WTC11 (cell line): ENCODE data around the gene EEF1AKMT3.

ENCODE experiments used
- CREB1 ChIP-seq: sonication (generic); formaldehyde crosslinking; IDR thresholded peaks from 2 replicates; pipeline ENCODE4 v1.8.0; 2023; ENCODE audit warnings: mild to moderate bottlenecking, missing genetic modification reagents
- NR2C2 ChIP-seq: sonication (generic); formaldehyde crosslinking; IDR thresholded peaks from 2 replicates; pipeline ENCODE4 v1.8.0; 2022; ENCODE audit warnings: mild to moderate bottlenecking, missing genetic modification reagents
- STAT6 ChIP-seq: sonication (generic); formaldehyde crosslinking; conservative IDR thresholded peaks from 2 replicates; pipeline ENCODE4 v1.8.1; 2023; ENCODE audit warnings: mild to moderate bottlenecking, low read depth, missing genetic modification reagents, moderate library complexity
- ZNF121 ChIP-seq: sonication (generic); formaldehyde crosslinking; IDR thresholded peaks from 2 replicates; pipeline ENCODE4 v1.8.0; 2023; ENCODE audit warnings: missing genetic modification reagents
- TF ChIP-seq, protein P1 (sequence below): fragments of 250-450 bp; sonication (Bioruptor Pico); IDR thresholded peaks from 2 replicates; pipeline ENCODE4 v1.9.0; 2021; ENCODE audit warnings: mild to moderate bottlenecking
- TF ChIP-seq, protein P2 (sequence below): fragments of 200-600 bp; IDR thresholded peaks from 2 replicates; pipeline ENCODE4 v1.8.0; 2022; ENCODE audit warnings: antibody characterized with exemption

DNA sequence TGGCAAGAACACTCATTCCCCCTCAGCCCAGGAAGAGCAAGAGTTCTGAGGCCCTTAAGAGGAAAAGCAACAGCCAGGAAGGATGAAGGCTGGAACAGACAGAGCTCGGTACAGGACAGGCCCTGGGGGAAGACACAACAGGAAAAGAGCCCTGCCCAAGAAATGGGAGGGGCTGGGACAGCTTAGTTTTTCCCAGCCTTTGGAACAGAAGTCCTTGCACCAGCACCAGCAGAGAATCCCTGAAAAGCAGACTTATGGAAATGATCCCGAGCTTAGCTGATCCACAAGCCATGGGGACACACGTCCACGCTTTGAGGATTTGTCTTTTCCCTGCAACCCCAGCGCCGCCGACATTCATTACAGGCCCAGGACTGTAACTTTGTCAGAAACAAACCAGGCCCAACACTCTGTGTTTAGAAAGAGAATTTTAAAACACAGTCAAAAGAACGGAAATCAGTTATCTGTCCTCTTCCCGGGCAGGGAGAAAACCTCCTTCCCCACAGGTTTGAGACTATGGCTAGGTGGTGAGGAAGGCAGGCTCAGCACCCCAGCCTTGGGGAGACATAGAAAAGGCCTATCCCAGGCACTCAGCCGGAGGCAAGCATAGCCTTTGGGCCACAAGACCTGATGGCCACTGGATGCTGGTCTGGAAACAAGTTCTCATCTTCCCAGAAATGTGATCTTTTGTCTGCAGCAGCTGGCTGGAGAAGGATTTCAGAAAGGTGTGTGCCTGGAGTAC is 50.1 kb downstream of the EEF1AKMT3 start:
- TF ChIP-seq ZNF121 (CRISPR knock-in tag) (no peak), NR2C2 (CRISPR knock-in tag) (no peak), STAT6 (CRISPR knock-in tag) (no peak), CREB1 (CRISPR knock-in tag) (no peak)
- TF ChIP-seq, protein P1, sequence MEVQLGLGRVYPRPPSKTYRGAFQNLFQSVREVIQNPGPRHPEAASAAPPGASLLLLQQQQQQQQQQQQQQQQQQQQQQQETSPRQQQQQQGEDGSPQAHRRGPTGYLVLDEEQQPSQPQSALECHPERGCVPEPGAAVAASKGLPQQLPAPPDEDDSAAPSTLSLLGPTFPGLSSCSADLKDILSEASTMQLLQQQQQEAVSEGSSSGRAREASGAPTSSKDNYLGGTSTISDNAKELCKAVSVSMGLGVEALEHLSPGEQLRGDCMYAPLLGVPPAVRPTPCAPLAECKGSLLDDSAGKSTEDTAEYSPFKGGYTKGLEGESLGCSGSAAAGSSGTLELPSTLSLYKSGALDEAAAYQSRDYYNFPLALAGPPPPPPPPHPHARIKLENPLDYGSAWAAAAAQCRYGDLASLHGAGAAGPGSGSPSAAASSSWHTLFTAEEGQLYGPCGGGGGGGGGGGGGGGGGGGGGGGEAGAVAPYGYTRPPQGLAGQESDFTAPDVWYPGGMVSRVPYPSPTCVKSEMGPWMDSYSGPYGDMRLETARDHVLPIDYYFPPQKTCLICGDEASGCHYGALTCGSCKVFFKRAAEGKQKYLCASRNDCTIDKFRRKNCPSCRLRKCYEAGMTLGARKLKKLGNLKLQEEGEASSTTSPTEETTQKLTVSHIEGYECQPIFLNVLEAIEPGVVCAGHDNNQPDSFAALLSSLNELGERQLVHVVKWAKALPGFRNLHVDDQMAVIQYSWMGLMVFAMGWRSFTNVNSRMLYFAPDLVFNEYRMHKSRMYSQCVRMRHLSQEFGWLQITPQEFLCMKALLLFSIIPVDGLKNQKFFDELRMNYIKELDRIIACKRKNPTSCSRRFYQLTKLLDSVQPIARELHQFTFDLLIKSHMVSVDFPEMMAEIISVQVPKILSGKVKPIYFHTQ (CRISPR knock-in tag), result no peak
- TF ChIP-seq, protein P2, sequence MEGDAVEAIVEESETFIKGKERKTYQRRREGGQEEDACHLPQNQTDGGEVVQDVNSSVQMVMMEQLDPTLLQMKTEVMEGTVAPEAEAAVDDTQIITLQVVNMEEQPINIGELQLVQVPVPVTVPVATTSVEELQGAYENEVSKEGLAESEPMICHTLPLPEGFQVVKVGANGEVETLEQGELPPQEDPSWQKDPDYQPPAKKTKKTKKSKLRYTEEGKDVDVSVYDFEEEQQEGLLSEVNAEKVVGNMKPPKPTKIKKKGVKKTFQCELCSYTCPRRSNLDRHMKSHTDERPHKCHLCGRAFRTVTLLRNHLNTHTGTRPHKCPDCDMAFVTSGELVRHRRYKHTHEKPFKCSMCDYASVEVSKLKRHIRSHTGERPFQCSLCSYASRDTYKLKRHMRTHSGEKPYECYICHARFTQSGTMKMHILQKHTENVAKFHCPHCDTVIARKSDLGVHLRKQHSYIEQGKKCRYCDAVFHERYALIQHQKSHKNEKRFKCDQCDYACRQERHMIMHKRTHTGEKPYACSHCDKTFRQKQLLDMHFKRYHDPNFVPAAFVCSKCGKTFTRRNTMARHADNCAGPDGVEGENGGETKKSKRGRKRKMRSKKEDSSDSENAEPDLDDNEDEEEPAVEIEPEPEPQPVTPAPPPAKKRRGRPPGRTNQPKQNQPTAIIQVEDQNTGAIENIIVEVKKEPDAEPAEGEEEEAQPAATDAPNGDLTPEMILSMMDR, result no peak
